ENCODE data around the gene GPR160.

The GPR160 gene

GRCh38 chr3:170075441-170076091 is 37.8 kb downstream of the GPR160 start:
- POLR2A ChIA-PET (ENCODE audit: low non-redundant PET), result no interaction called here
- TF ChIP-seq CTCF (conservative IDR thresholded peaks at IDR 0.05; ENCODE audit: low read depth), result no peak
- no peak for DNase-seq (ENCODE audit: low spot score)
- H3K27ac ChIP-seq, result no peak overlapping the region
- CTCF ChIA-PET, result no interaction called here

GRCh38 chr3:170076715-170077238 is 39.0 kb downstream of the GPR160 start:
- no peak overlapping the region for H3K27ac ChIP-seq
- DNase-seq (ENCODE audit: low spot score), result no peak
- TF ChIP-seq CTCF (conservative IDR thresholded peaks at IDR 0.05; ENCODE audit: low read depth), result no peak
- ChIA-PET CTCF (no interaction called here), POLR2A (ENCODE audit: low non-redundant PET) (no interaction called here)

- ChIA-PET POLR2A (ENCODE audit: low non-redundant PET) (no interaction called here), CTCF (no interaction called here)
- no peak overlapping the region for H3K27ac ChIP-seq
- DNase-seq (ENCODE audit: low spot score), result no peak
- TF ChIP-seq CTCF (conservative IDR thresholded peaks at IDR 0.05; ENCODE audit: low read depth), result no peak
Measured at GRCh38 chr3:170077361-170077760, 39.6 kb downstream of the GPR160 start.

- ChIA-PET POLR2A (ENCODE audit: low non-redundant PET) (no interaction called here), CTCF (interaction anchor here (0.6 kb wide), 2 partner anchors 19 to 256 kb away, joined by 3 read pairs; no protein-coding TSS in a partner anchor)
- TF ChIP-seq CTCF (conservative IDR thresholded peaks at IDR 0.05; ENCODE audit: low read depth), result no peak
- DNase-seq (ENCODE audit: low spot score), result no peak
- no peak overlapping the region for H3K27ac ChIP-seq
Measured at GRCh38 chr3:170078620-170079281, 41.0 kb downstream of the GPR160 start.

- ChIA-PET POLR2A (ENCODE audit: low non-redundant PET) (no interaction called here), CTCF (interaction anchor here (0.6 to 0.7 kb wide), 2 partner anchors 13 to 15 kb away, joined by 3 to 4 read pairs; no protein-coding TSS in a partner anchor)
- TF ChIP-seq CTCF (conservative IDR thresholded peaks at IDR 0.05; ENCODE audit: low read depth), result no peak
- no peak for DNase-seq (ENCODE audit: low spot score)
- no peak overlapping the region for H3K27ac ChIP-seq
Measured at GRCh38 chr3:170079536-170080165, 41.9 kb downstream of the GPR160 start.

GRCh38 chr3:170080605-170081004 is 42.8 kb downstream of the GPR160 start:
- no peak overlapping the region for H3K27ac ChIP-seq
- ChIA-PET CTCF (interaction anchor here (0.7 kb wide), 1 partner anchor 12 kb away, joined by 4 read pairs; no protein-coding TSS in a partner anchor), POLR2A (ENCODE audit: low non-redundant PET) (no interaction called here)
- no peak for DNase-seq (ENCODE audit: low spot score)
- no peak for TF ChIP-seq CTCF (conservative IDR thresholded peaks at IDR 0.05; ENCODE audit: low read depth)

All from RWPE1 (cell line).